ENCODE measurements around the gene DCHS2. TPM values are rescaled to one million over a fixed set of nuclear protein-coding genes. Genes with fewer than 3 reads are reported as not detected.

The DCHS2 gene
- total and polyA plus RNA-seq, 2 of the 8 experiments (the other 6 are each of a cell fraction or from before 2014, with no cell fraction given), result 0.54 to 2.6 TPM

GRCh38 chr4:154441124-154441523 lies 50.5 kb downstream of the DCHS2 start:
- H3K14ac ChIP-seq (ENCODE audit: insufficient read length), result no peak overlapping the region
- H4K8ac ChIP-seq (ENCODE audit: extremely low read depth, insufficient read depth, low read length), result no peak overlapping the region
- H3K23ac ChIP-seq (ENCODE audit: insufficient read length), result no peak overlapping the region
- 94% methylated on average over 1 of the region's 1 CpG; no CpG with 5 or more reads in 1 of the 2 experiments for WGBS, 2 experiments (ENCODE audit: extremely low coverage in 1 of 2, insufficient coverage in 1 of 2, insufficient read length in 1 of 2, insufficient replicate concordance in 2 of 2, low coverage in 1 of 2, low lambda C conversion rate in 2 of 2, missing lambda C conversion rate in 1 of 2)
- H3K23me2 ChIP-seq (ENCODE audit: low read depth, low read length), result no peaks in the 10 kb centered on the region; the same call in 1 of the 2 replicates
- ChIA-PET CTCF (ENCODE audit: partially characterized antibody) (interaction anchor here (0.7 kb wide), 2 partner anchors 12 to 26 kb away, joined by 3 read pairs; no protein-coding TSS in a partner anchor), POLR2A (ENCODE audit: partially characterized antibody) (no interaction called here)
- H3K4ac ChIP-seq (replicated peaks; ENCODE audit: insufficient read length, low read depth, low read length), result no peak overlapping the region
- no peaks in the 10 kb centered on the region for H3K36me3 ChIP-seq (ENCODE audit: control insufficient read depth in 2 of 4, insufficient read depth in 4 of 4, low read length in 3 of 4)
- H3K27me3 ChIP-seq (replicated peaks in 1 of 4; ENCODE audit: control insufficient read depth in 3 of 4, extremely low read depth in 1 of 4, insufficient read depth in 3 of 4, low read length in 3 of 4), result no peaks in the 10 kb centered on the region
- no peaks in the 10 kb centered on the region for H3K4me1 ChIP-seq (replicated peaks in 1 of 4; ENCODE audit: control insufficient read depth in 3 of 4, insufficient read depth in 4 of 4, low read length in 3 of 4)
- no peak overlapping the region for H2AK5ac ChIP-seq (ENCODE audit: low read depth, low read length)
- H2BK12ac ChIP-seq (ENCODE audit: low read depth, low read length), result no peak overlapping the region
- H2BK20ac ChIP-seq (ENCODE audit: low read length), result no peak overlapping the region
- H3K56ac ChIP-seq (replicated peaks; ENCODE audit: insufficient read length, low read depth, low read length), result no peak overlapping the region
- no peak overlapping the region for H4K91ac ChIP-seq (replicated peaks; ENCODE audit: insufficient read length, low read length)
- no peak overlapping the region for H4K5ac ChIP-seq (ENCODE audit: insufficient read length, low read depth, low read length)
- H3K27ac ChIP-seq (ENCODE audit: low read depth, low read length), result no peak overlapping the region
- FAIRE-seq (no peak), DNase-seq (ENCODE audit: low read depth in 1 of 2, low spot score in 2 of 2) (no peak)
- no peak overlapping the region for H2BK120ac ChIP-seq (replicated peaks; ENCODE audit: low read depth, low read length)
- H2AFZ ChIP-seq (ENCODE audit: low read length), result no peak overlapping the region
- no peak overlapping the region for H3K4me2 ChIP-seq (ENCODE audit: insufficient read depth in 1 of 2, low read depth in 2 of 2, low read length in 2 of 2)
- no peak overlapping the region for H3K4me3 ChIP-seq (ENCODE audit: extremely low read depth in 1 of 4, insufficient read depth in 2 of 4, low read depth in 3 of 4, low read length in 4 of 4)
- H3K18ac ChIP-seq (ENCODE audit: extremely low read depth, low read length), result no peak overlapping the region
- H3K79me1 ChIP-seq (ENCODE audit: low read depth, low read length), result no peaks in the 10 kb centered on the region
- no peak overlapping the region for H3K9ac ChIP-seq (replicated peaks in 1 of 4; ENCODE audit: extremely low read depth in 1 of 4, low read depth in 3 of 4, low read length in 3 of 4)
- TF ChIP-seq ATF2 (IDR thresholded peaks at IDR 0.05; ENCODE audit: low read length) (no peak), ASH2L (IDR thresholded peaks at IDR 0.05; ENCODE audit: low read length) (no peak), POLR2A (IDR thresholded peaks at IDR 0.05; ENCODE audit: control extremely low read depth in 1 of 2, low read depth in 2 of 2, low read length in 2 of 2) (no peak)
- H3K79me2 ChIP-seq (ENCODE audit: control insufficient read depth in 1 of 2, insufficient read depth in 2 of 2, low read length in 2 of 2), result no peaks in the 10 kb centered on the region
- H2BK5ac ChIP-seq (ENCODE audit: low read depth, low read length), result no peak overlapping the region
- no peaks in the 10 kb centered on the region for H4K20me1 ChIP-seq (replicated peaks in 1 of 2; ENCODE audit: control insufficient read depth in 1 of 2, insufficient read depth in 2 of 2, low read length in 2 of 2)
- H3K9me3 ChIP-seq (ENCODE audit: insufficient read depth in 2 of 2, low read depth in 1 of 2, low read length in 1 of 2), result no peaks in the 10 kb centered on the region
- H2BK15ac ChIP-seq (ENCODE audit: low read length), result no peak overlapping the region

Data from H1 (cell line).